Thymus (tissue), 11 donors: ENCODE results near the gene ZNF492. TPM values are rescaled to one million over a fixed set of nuclear protein-coding genes. Genes with fewer than 3 reads are reported as not detected.

Experiments
- DNase-seq, 9 donors: peaks; one replicate each; pipeline ENCODE4 v3.0.0-alpha.2; 2013; ENCODE audit warnings: low spot score in 9 of 9, low read depth in 6 of 9, missing footprints in 1 of 9
- H3K27ac ChIP-seq, 2 donors: one replicate each; pipeline ENCODE4 v1.5.1; 2013; ENCODE audit warnings: control low read depth in 1 of 2, low read depth in 1 of 2, low read length in 1 of 2, mild to moderate bottlenecking in 1 of 2, moderate library complexity in 1 of 2
- H3K27me3 ChIP-seq, 2 donors: one replicate each; pipeline ENCODE4 v1.5.1; 2013; ENCODE audit warnings: low read length in 1 of 2; ENCODE audit not compliant: control insufficient read depth in 2 of 2, insufficient read depth in 1 of 2
- H3K36me3 ChIP-seq, 2 donors: one replicate each; pipeline ENCODE4 v1.5.1; 2013; ENCODE audit warnings: low read length in 1 of 2, mild to moderate bottlenecking in 1 of 2, moderate library complexity in 1 of 2; ENCODE audit not compliant: control insufficient read depth in 2 of 2, insufficient read depth in 2 of 2
- H3K4me1 ChIP-seq, 2 donors: one replicate each; pipeline ENCODE4 v1.5.1; 2013; ENCODE audit warnings: low read length in 2 of 2; ENCODE audit not compliant: control insufficient read depth in 2 of 2, insufficient read depth in 2 of 2
- H3K4me3 ChIP-seq, 2 donors: one replicate each; pipeline ENCODE4 v1.5.1; 2013; ENCODE audit warnings: low read length in 2 of 2, control low read depth in 1 of 2, mild to moderate bottlenecking in 1 of 2
- H3K9me3 ChIP-seq, 2 donors: one replicate each; pipeline ENCODE4 v1.5.1; 2013; ENCODE audit warnings: low read length in 1 of 2, mild to moderate bottlenecking in 1 of 2; ENCODE audit not compliant: control insufficient read depth in 2 of 2, insufficient read depth in 1 of 2
- WGBS: extraction: QIAGEN DNeasy Blood & Tissue Kit; methylation state at CpG from one replicate; pipeline ENCODE4 v1.1.7; 2013; 5-methylcytosine and 5-hydroxymethylcytosine counted together
- polyA plus RNA-seq: library from polyadenylated mRNA; stranded (reverse); fragments of 200-250 nt; gene quantifications from one replicate; pipeline ENCODE4 v1.2.3, GENCODE V29; 2013
- total RNA-seq: library from RNA; stranded (reverse); fragments of 120-200 nt; gene quantifications from one replicate; pipeline ENCODE4 v1.2.4, GENCODE V29; 2013
- donor health status: healthy.

ZNF492 gene
- total and polyA plus RNA-seq, 2 donors, result 0.23 to 2.0 TPM

DNA sequence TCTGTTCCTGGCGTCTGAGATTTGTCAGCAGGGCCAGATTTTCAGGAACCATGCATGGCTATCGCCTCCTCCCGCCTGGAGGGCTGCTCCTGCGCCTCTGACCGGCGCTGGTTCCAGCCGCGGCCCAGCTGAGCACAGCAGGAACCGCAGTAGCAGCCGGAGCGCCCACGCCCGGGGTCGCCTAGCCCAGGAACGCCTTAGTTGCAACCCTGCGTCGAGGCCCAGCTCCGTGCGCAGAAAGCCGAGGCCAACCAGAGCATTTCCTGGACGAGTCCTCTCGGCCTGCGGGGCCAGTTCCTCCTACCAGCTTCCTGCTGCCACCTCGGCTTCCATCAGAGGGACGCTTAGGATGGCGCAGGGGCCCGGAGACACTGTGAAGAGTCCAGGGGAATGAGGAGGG is 74.9 kb downstream of the ZNF492 start:
- Histone ChIP-seq H3K27me3 (no peaks in the 10 kb centered on the region), H3K27ac (no peak overlapping the region), H3K4me1 (no peaks in the 10 kb centered on the region), H3K9me3 (peaks cover 2 to 13% of the 10 kb centered on the region in 2 donors), H3K4me3 (no peak overlapping the region), H3K36me3 (no peaks in the 10 kb centered on the region)
- WGBS, result 26% methylated on average over 27 of the region's 27 CpGs
- no peak for DNase-seq

Other genes with a start within 250 kb of the ZNF492 start
- 0.24 TPM for gene ZNF98, start 212.0 kb upstream of the ZNF492 start, total RNA-seq
- gene ZNF98, start 212.0 kb upstream of the ZNF492 start, polyA plus RNA-seq, result 0.07 TPM
- gene ZNF99, start 149.8 kb downstream of the ZNF492 start, total RNA-seq, result 0.05 TPM
- gene ZNF99, start 149.8 kb downstream of the ZNF492 start, polyA plus RNA-seq, result 0.02 TPM
- not detected for gene ZNF723, start 198.0 kb downstream of the ZNF492 start, total RNA-seq
- gene ZNF723, start 198.0 kb downstream of the ZNF492 start, polyA plus RNA-seq, result 0.02 TPM